Suprapubic skin (tissue), 4 donors: ENCODE data around the gene UTS2B.
"Not testable (repeated sequence)": the region's sequence is repeated elsewhere in the genome, so short reads cannot be mapped to it uniquely, and the experiment has no call there.

Experiments
- EP300 ChIP-seq: sonication (generic); formaldehyde crosslinking; IDR thresholded peaks from one replicate; pipeline ENCODE4 v1.6.1; 2017; ENCODE audit warnings: antibody characterized with exemption
- POLR2A ChIP-seq, 2 donors: fragments of 450-650 bp; IDR thresholded peaks; one replicate each; pipeline ENCODE4 v1.6.1; 2017; ENCODE audit warnings: antibody characterized with exemption in 2 of 2, mild to moderate bottlenecking in 2 of 2, moderate library complexity in 2 of 2
- POLR2AphosphoS5 ChIP-seq, 3 donors: sonication (generic); formaldehyde crosslinking; IDR thresholded peaks; one replicate each; pipeline ENCODE4 v1.6.1; 2017; ENCODE audit warnings: antibody characterized with exemption in 3 of 3
- TF ChIP-seq, protein P1 (sequence below), 2 donors: fragments of 200-600 bp in 1 of 2; fragments of 450-650 bp in 1 of 2; sonication (generic) in 1 of 2; IDR thresholded peaks; one replicate each; pipeline ENCODE4 v1.5.1; 2016 to 2019; ENCODE audit warnings: antibody characterized with exemption in 2 of 2, mild to moderate bottlenecking in 1 of 2, moderate library complexity in 1 of 2

DNA sequence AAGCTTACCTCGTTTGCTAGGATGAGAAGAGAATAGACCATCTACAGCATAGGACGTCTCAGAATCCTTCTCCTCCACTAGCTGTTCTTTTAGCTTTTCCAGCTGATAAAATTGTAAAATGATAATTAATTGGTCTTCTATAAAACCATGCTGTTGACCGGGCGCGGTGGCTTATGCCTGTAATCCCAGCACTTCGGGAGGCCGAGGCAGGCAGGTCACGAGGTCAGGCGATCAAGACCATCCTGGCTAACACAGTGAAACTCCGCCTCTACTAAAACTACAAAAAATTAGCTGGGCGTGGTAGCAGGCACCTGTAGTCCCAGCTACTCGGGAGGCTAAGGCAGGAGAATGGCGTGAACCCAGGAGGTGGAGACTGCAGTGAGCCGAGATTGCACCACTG lies 55.1 kb downstream of the UTS2B start:
- not testable (repeated sequence) for TF ChIP-seq POLR2A (IDR thresholded peaks at IDR 0.05); EP300; POLR2AphosphoS5 (IDR thresholded peaks at IDR 0.05)
- TF ChIP-seq, protein P1, sequence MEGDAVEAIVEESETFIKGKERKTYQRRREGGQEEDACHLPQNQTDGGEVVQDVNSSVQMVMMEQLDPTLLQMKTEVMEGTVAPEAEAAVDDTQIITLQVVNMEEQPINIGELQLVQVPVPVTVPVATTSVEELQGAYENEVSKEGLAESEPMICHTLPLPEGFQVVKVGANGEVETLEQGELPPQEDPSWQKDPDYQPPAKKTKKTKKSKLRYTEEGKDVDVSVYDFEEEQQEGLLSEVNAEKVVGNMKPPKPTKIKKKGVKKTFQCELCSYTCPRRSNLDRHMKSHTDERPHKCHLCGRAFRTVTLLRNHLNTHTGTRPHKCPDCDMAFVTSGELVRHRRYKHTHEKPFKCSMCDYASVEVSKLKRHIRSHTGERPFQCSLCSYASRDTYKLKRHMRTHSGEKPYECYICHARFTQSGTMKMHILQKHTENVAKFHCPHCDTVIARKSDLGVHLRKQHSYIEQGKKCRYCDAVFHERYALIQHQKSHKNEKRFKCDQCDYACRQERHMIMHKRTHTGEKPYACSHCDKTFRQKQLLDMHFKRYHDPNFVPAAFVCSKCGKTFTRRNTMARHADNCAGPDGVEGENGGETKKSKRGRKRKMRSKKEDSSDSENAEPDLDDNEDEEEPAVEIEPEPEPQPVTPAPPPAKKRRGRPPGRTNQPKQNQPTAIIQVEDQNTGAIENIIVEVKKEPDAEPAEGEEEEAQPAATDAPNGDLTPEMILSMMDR (IDR thresholded peaks at IDR 0.05) = not testable (repeated sequence)
